HL-60/S4 treated with phorbol 12-myristate 13-acetate at 8.2 ng/mL for 4 days and 3 days (cell line): ENCODE results near the gene C1orf210.

Experiments used
- in situ Hi-C: fragments of 300-500 bp; cut with MboI; formaldehyde crosslinking; loops from 2 replicates; pipeline ENCODE4 v1.15.0; 2022; ENCODE audit warnings: low sequenced_read_pairs

C1orf210 gene

GRCh38 chr1:43253876-43254275, 31.5 kb downstream of the C1orf210 start:
- in situ Hi-C loops: no loop called here

GRCh38 chr1:43253173-43253572, 32.2 kb downstream of the C1orf210 start:
- in situ Hi-C loops: no loop called here

- in situ Hi-C loops: no loop called here
Observed at GRCh38 chr1:43252225-43252624, 33.2 kb downstream of the C1orf210 start.

- in situ Hi-C loops: no loop called here
Observed at GRCh38 chr1:43251024-43251423, 34.4 kb downstream of the C1orf210 start.

- in situ Hi-C loops: no loop called here
Observed at GRCh38 chr1:43250351-43250761, 35.0 kb downstream of the C1orf210 start.

- in situ Hi-C loops: no loop called here
Observed at GRCh38 chr1:43247256-43247921, 38.0 kb downstream of the C1orf210 start.

GRCh38 chr1:43246466-43247213, 38.7 kb downstream of the C1orf210 start:
- in situ Hi-C loops: no loop called here

GRCh38 chr1:43243299-43243698, 42.1 kb downstream of the C1orf210 start:
- in situ Hi-C loops: no loop called here

GRCh38 chr1:43241413-43241836, 44.0 kb downstream of the C1orf210 start:
- in situ Hi-C loops: no loop called here

GRCh38 chr1:43239484-43239883, 45.9 kb downstream of the C1orf210 start:
- in situ Hi-C loops: loop anchor here (10.0 kb wide), 1 partner anchor 165 kb away; no protein-coding TSS in a partner anchor

GRCh38 chr1:43238991-43239469, 46.4 kb downstream of the C1orf210 start:
- in situ Hi-C loops: loop anchor here (10.0 kb wide), 1 partner anchor 166 kb away; no protein-coding TSS in a partner anchor

GRCh38 chr1:43238085-43238484, 47.3 kb downstream of the C1orf210 start:
- in situ Hi-C loops: loop anchor here (10.0 kb wide), 1 partner anchor 167 kb away; no protein-coding TSS in a partner anchor

- in situ Hi-C loops: loop anchor here (10.0 kb wide), 1 partner anchor 168 kb away; no protein-coding TSS in a partner anchor
Observed at GRCh38 chr1:43237121-43237520, 48.3 kb downstream of the C1orf210 start.

GRCh38 chr1:43235451-43236121, 49.8 kb downstream of the C1orf210 start:
- in situ Hi-C loops: loop anchor here (10.0 kb wide), 1 partner anchor 169 kb away; no protein-coding TSS in a partner anchor

GRCh38 chr1:43235040-43235439, 50.3 kb downstream of the C1orf210 start:
- in situ Hi-C loops: loop anchor here (10.0 kb wide), 1 partner anchor 170 kb away; no protein-coding TSS in a partner anchor

- in situ Hi-C loops: loop anchor here (10.0 kb wide), 1 partner anchor 171 kb away; no protein-coding TSS in a partner anchor
Observed at GRCh38 chr1:43234267-43234666, 51.1 kb downstream of the C1orf210 start.

- in situ Hi-C loops: loop anchor here (10.0 kb wide), 1 partner anchor 171 kb away; no protein-coding TSS in a partner anchor
Observed at GRCh38 chr1:43233631-43234030, 51.8 kb downstream of the C1orf210 start.

GRCh38 chr1:43232482-43232881, 52.9 kb downstream of the C1orf210 start:
- in situ Hi-C loops: loop anchor here (10.0 kb wide), 1 partner anchor 172 kb away; no protein-coding TSS in a partner anchor

GRCh38 chr1:43232074-43232473, 53.3 kb downstream of the C1orf210 start:
- in situ Hi-C loops: loop anchor here (10.0 kb wide), 1 partner anchor 173 kb away; no protein-coding TSS in a partner anchor
